GM23338 (cell line): ENCODE measurements around the gene SUMO4. TPM values are rescaled to one million over a fixed set of nuclear protein-coding genes. Genes with fewer than 3 reads are reported as not detected.

Experiments used
- ATAC-seq: fragments of 200-7000 bp; cut with Tn5 transposase; 3 replicates; pipeline ENCODE4 v1.9.1; 2020
- DNase-seq: peaks from one replicate; pipeline ENCODE4 v3.0.0-alpha.2; 2015; ENCODE audit warnings: low spot score
- H2AFZ ChIP-seq: fragments of 200-600 bp; sonication (generic); 2 replicates; pipeline ENCODE4 v1.8.0; 2016; ENCODE audit warnings: antibody characterized with exemption, mild to moderate bottlenecking, moderate library complexity
- H3F3A ChIP-seq: fragments of 200-600 bp; sonication (generic); replicated peaks from 2 replicates; pipeline ENCODE4 v1.8.0; 2017; ENCODE audit warnings: antibody characterized with exemption, mixed run types, low read depth
- H3K27ac ChIP-seq: fragments of 200-600 bp; sonication (generic); 2 replicates; pipeline ENCODE4 v1.6.1; 2016; ENCODE audit warnings: low read depth
- H3K27me3 ChIP-seq: fragments of 200-600 bp; sonication (generic); 2 replicates; pipeline ENCODE4 v1.8.0; 2016; ENCODE audit warnings: mild to moderate bottlenecking, mixed run types, moderate library complexity; ENCODE audit not compliant: insufficient read depth
- H3K36me3 ChIP-seq: fragments of 200-600 bp; sonication (generic); 2 replicates; pipeline ENCODE4 v1.8.0; 2016; ENCODE audit warnings: mild to moderate bottlenecking; ENCODE audit not compliant: insufficient read depth
- H3K4me1 ChIP-seq: fragments of 200-600 bp; sonication (generic); 2 replicates; pipeline ENCODE4 v1.8.0; 2016; ENCODE audit warnings: mild to moderate bottlenecking, moderate library complexity; ENCODE audit not compliant: insufficient read depth
- H3K4me2 ChIP-seq: fragments of 200-600 bp; sonication (generic); 2 replicates; pipeline ENCODE4 v1.7.1; 2017; ENCODE audit warnings: mixed run types
- H3K4me3 ChIP-seq: fragments of 200-600 bp; sonication (generic); 2 replicates; pipeline ENCODE4 v1.6.1; 2016; ENCODE audit warnings: mixed run types
- H3K79me2 ChIP-seq: fragments of 200-600 bp; sonication (generic); replicated peaks from 2 replicates; pipeline ENCODE4 v1.8.0; 2017; ENCODE audit warnings: mild to moderate bottlenecking; ENCODE audit not compliant: insufficient read depth
- H3K9me2 ChIP-seq: fragments of 200-600 bp; sonication (generic); 2 replicates; pipeline ENCODE4 v1.8.0; 2017; ENCODE audit not compliant: insufficient read depth
- H4K20me1 ChIP-seq: fragments of 200-600 bp; sonication (generic); replicated peaks from 2 replicates; pipeline ENCODE4 v1.8.0; 2017; ENCODE audit warnings: mild to moderate bottlenecking; ENCODE audit not compliant: insufficient read depth
- H3K27ac Mint-ChIP-seq: 2 replicates; pipeline ENCODE4 v1.8.0; 2020; ENCODE audit warnings: inconsistent platforms, mild to moderate bottlenecking, moderate library complexity, mixed read lengths
- H3K27me3 Mint-ChIP-seq: 3 replicates; pipeline ENCODE4 v1.8.0; 2022; ENCODE audit warnings: low read depth, mild to moderate bottlenecking, moderate library complexity, mixed read lengths, inconsistent platforms; ENCODE audit not compliant: insufficient read depth, poor library complexity
- H3K36me3 Mint-ChIP-seq: 3 replicates; pipeline ENCODE4 v1.8.0; 2021; ENCODE audit warnings: low read depth, mild to moderate bottlenecking, inconsistent platforms, moderate library complexity, mixed read lengths
- H3K4me1 Mint-ChIP-seq: 3 replicates; pipeline ENCODE4 v1.8.0; 2020; ENCODE audit warnings: mild to moderate bottlenecking, inconsistent platforms, mixed read lengths
- H3K4me3 Mint-ChIP-seq: 3 replicates; pipeline ENCODE4 v1.8.0; 2021; ENCODE audit warnings: moderate library complexity, mild to moderate bottlenecking, inconsistent platforms, mixed read lengths
- H3K9me3 Mint-ChIP-seq: 3 replicates; pipeline ENCODE4 v1.8.0; 2020; ENCODE audit warnings: moderate library complexity, mild to moderate bottlenecking, inconsistent platforms, mixed read lengths
- CREB1 ChIP-seq: fragments of 250-450 bp; sonication (Bioruptor Pico); IDR thresholded peaks from 2 replicates; pipeline ENCODE4 v1.5.0; 2020; ENCODE audit warnings: low read depth, mild to moderate bottlenecking, moderate library complexity
- CTCF ChIP-seq, 2 experiments: fragments of 200-600 bp in 1 of 2; sonication (generic) in 1 of 2; conservative IDR thresholded peaks; 2 replicates each; pipeline versions ENCODE4 v1.5.1 to v1.6.1; 2016 to 2017; ENCODE audit warnings: antibody characterized with exemption in 2 of 2, low read depth in 2 of 2, mild to moderate bottlenecking in 2 of 2, moderate library complexity in 1 of 2
- ETS1 ChIP-seq: IDR thresholded peaks from 2 replicates; pipeline ENCODE4 v1.6.1; 2016; ENCODE audit warnings: antibody characterized with exemption
- EZH2 ChIP-seq: fragments of 200-600 bp; sonication (generic); IDR thresholded peaks from one replicate; pipeline ENCODE4 v1.8.0; 2017; ENCODE audit warnings: antibody characterized with exemption, mild to moderate bottlenecking, low read depth; ENCODE audit not compliant: unreplicated experiment
- EZH2phosphoT487 ChIP-seq: fragments of 200-600 bp; sonication (generic); IDR thresholded peaks from one replicate; pipeline ENCODE4 v1.8.1; 2018; ENCODE audit warnings: antibody characterized with exemption; ENCODE audit not compliant: unreplicated experiment
- JUNB ChIP-seq: IDR thresholded peaks from one replicate; pipeline ENCODE4 v1.6.1; 2016; ENCODE audit warnings: antibody characterized with exemption; ENCODE audit not compliant: unreplicated experiment
- NANOG ChIP-seq: IDR thresholded peaks from 2 replicates; pipeline ENCODE4 v1.6.1; 2016; ENCODE audit warnings: antibody characterized with exemption, borderline replicate concordance
- POLR2AphosphoS5 ChIP-seq: IDR thresholded peaks from 2 replicates; pipeline ENCODE4 v1.6.1; 2016; ENCODE audit warnings: antibody characterized with exemption, low read depth
- REST ChIP-seq: IDR thresholded peaks from one replicate; pipeline ENCODE4 v1.6.1; 2018; ENCODE audit warnings: antibody characterized with exemption; ENCODE audit not compliant: unreplicated experiment
- STAT1 ChIP-seq: IDR thresholded peaks from one replicate; pipeline ENCODE4 v1.6.1; 2016; ENCODE audit warnings: antibody characterized with exemption; ENCODE audit not compliant: unreplicated experiment
- ZNF114 ChIP-seq: fragments of 250-450 bp; sonication (Bioruptor Pico); IDR thresholded peaks from 2 replicates; pipeline ENCODE4 v1.5.0; 2020; ENCODE audit warnings: mild to moderate bottlenecking, moderate library complexity
- ZNF331 ChIP-seq: fragments of 250-450 bp; sonication (Bioruptor Pico); IDR thresholded peaks from 2 replicates; pipeline ENCODE4 v1.5.0; 2020; ENCODE audit warnings: low read depth, mild to moderate bottlenecking, moderate library complexity
- ZNF462 ChIP-seq: fragments of 250-450 bp; sonication (Bioruptor Pico); IDR thresholded peaks from 2 replicates; pipeline ENCODE4 v1.5.0; 2020; ENCODE audit warnings: mild to moderate bottlenecking, moderate library complexity
- polyA plus RNA-seq: library from polyadenylated mRNA; unstranded; fragments of >200 nt; fragmentation: Nextera tagmentation; extraction: Ambion mirVana; gene quantifications from 2 replicates; pipeline ENCODE4 v1.2.1, GENCODE V29; 2016
- total RNA-seq: library from RNA; depleted of rRNA; stranded (reverse); fragments of >200 nt; shearing (Covaris generic); gene quantifications from 2 replicates; pipeline ENCODE4 v1.2.3, GENCODE V29; 2014

Gene SUMO4
- total and polyA plus RNA-seq, 2 experiments from 2014 or later: 1.9 to 2.1 TPM

- Histone ChIP-seq H3K4me3 (no peak overlapping the region), H3K27ac (no peak overlapping the region)
- DNase-seq: no peak
These were observed 37.1 kb downstream of the SUMO4 start for GRCh38 chr6:149437212-149437611.

More at GRCh38 chr6:149437212-149437611, 37.1 kb downstream of the SUMO4 start:
- Histone ChIP-seq H4K20me1 (no peaks in the 10 kb centered on the region), H3K4me2 (no peak overlapping the region), H2AFZ (no peak overlapping the region), H3F3A (no peaks in the 10 kb centered on the region), H3K4me1 (no peaks in the 10 kb centered on the region), H3K27me3 (no peaks in the 10 kb centered on the region), H3K36me3 (no peaks in the 10 kb centered on the region), H3K79me2 (no peaks in the 10 kb centered on the region), H3K9me2 (no peaks in the 10 kb centered on the region)
- H3K27ac Mint-ChIP-seq: no peak overlapping the region
- no peaks in the 10 kb centered on the region for H3K36me3 Mint-ChIP-seq
- ATAC-seq: no peak
- peaks cover 16% of the 10 kb centered on the region for H3K27me3 Mint-ChIP-seq
- TF ChIP-seq NANOG (no peak), CTCF (conservative IDR thresholded peaks at IDR 0.05; ENCODE audit: low read depth in 2 of 2) (no peak), STAT1 (no peak), ETS1 (no peak), POLR2AphosphoS5 (no peak), ZNF331 (no peak), JUNB (no peak), CREB1 (CRISPR knock-in tag) (no peak), ZNF462 (no peak), ZNF114 (no peak), REST (no peak), EZH2 (no peak), EZH2phosphoT487 (no peak)
- no peak overlapping the region for H3K4me3 Mint-ChIP-seq
- H3K4me1 Mint-ChIP-seq: peaks cover 11% of the 10 kb centered on the region; the same call in 2 of the 3 replicates
- H3K9me3 Mint-ChIP-seq: no peaks in the 10 kb centered on the region
